Activated gamma-delta T cell (primary cell): ENCODE measurements around the gene ZNF160.
"Not testable (repeated sequence)": the region's sequence is repeated elsewhere in the genome, so short reads cannot be mapped to it uniquely, and the experiment has no call there.

Source experiments
- DNase-seq: peaks from one replicate; lab custom pipeline; 2025; lab: John Stamatoyannopoulos, UW
- total RNA-seq, 2 donors: gene quantifications; one replicate each; lab custom pipeline; 2026; lab: John Stamatoyannopoulos, UW

The ZNF160 gene
- 119 to 140 reads per million in 2 donors for total RNA-seq

GRCh38 chr19:53103234-53104203 is at the start of gene ZNF160:
ZNF160 (minus strand) TSS chr19:53103422; CDS start chr19:53086276, 17,146 bp downstream.
- peak; percentile 94 for DNase-seq

- DNase-seq = no peak
Measured at GRCh38 chr19:53147645-53148044, 44.4 kb upstream of the ZNF160 start.

GRCh38 chr19:53140351-53140750 is 37.1 kb upstream of the ZNF160 start:
- DNase-seq = no peak

GRCh38 chr19:53136432-53136831 is 33.2 kb upstream of the ZNF160 start:
- DNase-seq = no peak

GRCh38 chr19:53132141-53132991 is 29.1 kb upstream of the ZNF160 start, which contains the start of gene ZNF415:
ZNF415 (minus strand) TSS chr19:53132910; CDS start chr19:53122676, 10,234 bp downstream.
- no peak for DNase-seq

- no peak for DNase-seq
Measured at GRCh38 chr19:53131727-53132126, 28.5 kb upstream of the ZNF160 start.

GRCh38 chr19:53131085-53131590 is 27.9 kb upstream of the ZNF160 start:
- no peak for DNase-seq

- no peak for DNase-seq
Measured at GRCh38 chr19:53130506-53130905, 27.3 kb upstream of the ZNF160 start.

GRCh38 chr19:53126733-53127526 is 23.7 kb upstream of the ZNF160 start:
- DNase-seq = not testable (repeated sequence)

- DNase-seq = no peak
Measured at GRCh38 chr19:53123400-53123799, 20.2 kb upstream of the ZNF160 start.

GRCh38 chr19:53112286-53112685 is 9.1 kb upstream of the ZNF160 start:
- no peak for DNase-seq

GRCh38 chr19:53109527-53109926 is 6.3 kb upstream of the ZNF160 start:
- DNase-seq = no peak

GRCh38 chr19:53102756-53103233 is 427 bp downstream of the ZNF160 start:
- no peak for DNase-seq

- no peak for DNase-seq
Measured at GRCh38 chr19:53102206-53102755, 941 bp downstream of the ZNF160 start.

- DNase-seq = no peak
Measured at GRCh38 chr19:53101518-53101917, 1.7 kb downstream of the ZNF160 start.

- not testable (repeated sequence) for DNase-seq
Measured at GRCh38 chr19:53098570-53098969, 4.7 kb downstream of the ZNF160 start.

- not testable (repeated sequence) for DNase-seq
Measured at GRCh38 chr19:53096982-53097690, 6.1 kb downstream of the ZNF160 start.

- not testable (repeated sequence) for DNase-seq
Measured at GRCh38 chr19:53096579-53096978, 6.6 kb downstream of the ZNF160 start.

GRCh38 chr19:53094754-53095575 is 8.3 kb downstream of the ZNF160 start:
- DNase-seq = no peak
